GM12872 (cell line): Measurements from ENCODE around the gene OR10A5.

Experiments
- TF ChIP-seq, protein P1 (sequence below): IDR thresholded peaks from 3 replicates; pipeline ENCODE4 v1.5.1; 2011; ENCODE audit warnings: low read depth, mild to moderate bottlenecking, low read length, moderate library complexity; ENCODE audit not compliant: insufficient read depth

OR10A5 gene

GRCh38 chr11:6825231-6825744 lies 20.2 kb upstream of the OR10A5 start:
- TF ChIP-seq, protein P1, sequence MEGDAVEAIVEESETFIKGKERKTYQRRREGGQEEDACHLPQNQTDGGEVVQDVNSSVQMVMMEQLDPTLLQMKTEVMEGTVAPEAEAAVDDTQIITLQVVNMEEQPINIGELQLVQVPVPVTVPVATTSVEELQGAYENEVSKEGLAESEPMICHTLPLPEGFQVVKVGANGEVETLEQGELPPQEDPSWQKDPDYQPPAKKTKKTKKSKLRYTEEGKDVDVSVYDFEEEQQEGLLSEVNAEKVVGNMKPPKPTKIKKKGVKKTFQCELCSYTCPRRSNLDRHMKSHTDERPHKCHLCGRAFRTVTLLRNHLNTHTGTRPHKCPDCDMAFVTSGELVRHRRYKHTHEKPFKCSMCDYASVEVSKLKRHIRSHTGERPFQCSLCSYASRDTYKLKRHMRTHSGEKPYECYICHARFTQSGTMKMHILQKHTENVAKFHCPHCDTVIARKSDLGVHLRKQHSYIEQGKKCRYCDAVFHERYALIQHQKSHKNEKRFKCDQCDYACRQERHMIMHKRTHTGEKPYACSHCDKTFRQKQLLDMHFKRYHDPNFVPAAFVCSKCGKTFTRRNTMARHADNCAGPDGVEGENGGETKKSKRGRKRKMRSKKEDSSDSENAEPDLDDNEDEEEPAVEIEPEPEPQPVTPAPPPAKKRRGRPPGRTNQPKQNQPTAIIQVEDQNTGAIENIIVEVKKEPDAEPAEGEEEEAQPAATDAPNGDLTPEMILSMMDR = no peak

GRCh38 chr11:6828103-6828502 lies 17.4 kb upstream of the OR10A5 start:
- TF ChIP-seq, protein P1 = no peak

DNA sequence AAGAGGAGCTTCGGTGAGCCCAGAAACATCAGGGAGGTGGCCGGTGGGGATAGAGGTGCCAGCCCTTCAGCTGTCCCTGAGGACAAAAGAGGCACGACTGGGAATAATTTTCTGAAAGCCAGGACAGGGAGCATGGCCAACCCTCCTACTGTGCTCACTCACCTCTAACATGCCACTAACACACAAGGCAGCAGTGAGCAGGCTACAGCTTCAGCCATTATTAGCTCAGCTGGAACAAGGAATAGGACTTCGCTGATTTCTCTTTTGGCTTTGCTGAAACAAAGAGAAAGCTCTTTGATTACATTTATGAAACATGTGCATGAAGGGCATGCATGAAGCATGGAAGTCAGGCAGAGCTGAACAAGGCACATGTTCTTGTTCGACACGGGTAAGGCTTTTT lies 12.1 kb upstream of the OR10A5 start:
- TF ChIP-seq, protein P1 = no peak

- TF ChIP-seq, protein P1 = no peak
These were observed 11.5 kb upstream of the OR10A5 start for GRCh38 chr11:6834021-6834420.

GRCh38 chr11:6841694-6842093 lies 3.8 kb upstream of the OR10A5 start:
- TF ChIP-seq, protein P1 = no peak

DNA sequence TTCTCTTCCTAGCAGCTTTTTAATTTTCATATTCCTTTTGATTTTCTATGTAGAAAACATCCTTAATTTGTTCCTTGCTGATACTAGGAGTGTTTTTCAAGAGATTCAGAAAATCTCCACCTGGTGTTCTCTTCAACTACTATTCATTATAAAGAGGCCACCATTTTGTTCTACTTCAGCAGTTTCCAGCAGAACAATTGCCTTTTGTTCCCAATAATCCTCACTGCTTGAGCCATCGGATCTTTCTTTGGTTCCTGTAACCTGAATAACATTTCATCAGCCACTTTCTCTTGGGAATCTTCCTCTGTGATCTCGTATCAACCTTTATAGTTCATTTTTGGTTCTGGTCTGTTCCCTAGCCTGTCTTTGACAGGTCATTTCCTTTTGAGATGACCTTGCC lies 1.8 kb upstream of the OR10A5 start:
- TF ChIP-seq, protein P1 = no peak

- TF ChIP-seq, protein P1 = no peak
These were observed 1.1 kb upstream of the OR10A5 start for GRCh38 chr11:6844356-6844755.
